Measurements from ENCODE around the gene PCNX1. TPM values are rescaled to one million over a fixed set of nuclear protein-coding genes. Genes with fewer than 3 reads are reported as not detected.
"Not testable (repeated sequence)": the region's sequence is repeated elsewhere in the genome, so short reads cannot be mapped to it uniquely, and the experiment has no call there.

PCNX1 gene
- polyA plus RNA-seq, 3 donors: 7.3 to 26.7 (median 8.1) TPM

- peak overlapping the region; percentile 42 for H3K4me2 ChIP-seq (replicated peaks; ENCODE audit: extremely low read depth, low read length, poor library complexity, severe bottlenecking)
- TF ChIP-seq, protein P1, sequence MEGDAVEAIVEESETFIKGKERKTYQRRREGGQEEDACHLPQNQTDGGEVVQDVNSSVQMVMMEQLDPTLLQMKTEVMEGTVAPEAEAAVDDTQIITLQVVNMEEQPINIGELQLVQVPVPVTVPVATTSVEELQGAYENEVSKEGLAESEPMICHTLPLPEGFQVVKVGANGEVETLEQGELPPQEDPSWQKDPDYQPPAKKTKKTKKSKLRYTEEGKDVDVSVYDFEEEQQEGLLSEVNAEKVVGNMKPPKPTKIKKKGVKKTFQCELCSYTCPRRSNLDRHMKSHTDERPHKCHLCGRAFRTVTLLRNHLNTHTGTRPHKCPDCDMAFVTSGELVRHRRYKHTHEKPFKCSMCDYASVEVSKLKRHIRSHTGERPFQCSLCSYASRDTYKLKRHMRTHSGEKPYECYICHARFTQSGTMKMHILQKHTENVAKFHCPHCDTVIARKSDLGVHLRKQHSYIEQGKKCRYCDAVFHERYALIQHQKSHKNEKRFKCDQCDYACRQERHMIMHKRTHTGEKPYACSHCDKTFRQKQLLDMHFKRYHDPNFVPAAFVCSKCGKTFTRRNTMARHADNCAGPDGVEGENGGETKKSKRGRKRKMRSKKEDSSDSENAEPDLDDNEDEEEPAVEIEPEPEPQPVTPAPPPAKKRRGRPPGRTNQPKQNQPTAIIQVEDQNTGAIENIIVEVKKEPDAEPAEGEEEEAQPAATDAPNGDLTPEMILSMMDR (IDR thresholded peaks at IDR 0.05): no peak
- no peaks in the 10 kb centered on the region for H3K9me3 ChIP-seq (replicated peaks in 1 of 2; ENCODE audit: control insufficient read depth in 1 of 2, insufficient read depth in 1 of 2, low read length in 2 of 2)
- Mint-ChIP-seq H3K4me3 (peak overlapping the region in 1 of 2 donors; percentile 69), H3K27ac (peak overlapping the region; percentile 79 to 92 (median 89)), H3K9me3 (peaks cover 0 to 4% (median 1%) of the 10 kb centered on the region in 7 donors), H3K36me3 (no peaks in the 10 kb centered on the region), H3K4me1 (peaks cover 67% of the 10 kb centered on the region), H3K27me3 (ENCODE audit: low read depth in 3 of 3) (peaks cover 0 to 4% (median under 1%) of the 10 kb centered on the region in 3 donors)
- peak overlapping the region; percentile 23 for H3K9ac ChIP-seq (ENCODE audit: insufficient read depth, low read length, poor library complexity, severe bottlenecking)
- no peaks in the 10 kb centered on the region for H3K27me3 ChIP-seq (ENCODE audit: control insufficient read depth in 2 of 2, insufficient read depth in 2 of 2, low read length in 2 of 2)
- peak overlapping the region; percentile 21 for H2AFZ ChIP-seq (ENCODE audit: insufficient read depth, low read depth, low read length, poor library complexity, severe bottlenecking)
- WGBS (ENCODE audit: insufficient coverage): no CpG with 5 or more reads among the region's 9 CpGs
- peak overlapping the region; percentile 15 to 79 for H3K27ac ChIP-seq (ENCODE audit: low read depth in 1 of 2, low read length in 2 of 2)
- intact Hi-C loops (cut with micrococcal nuclease): loop anchor here (10.0 kb wide), 2 partner anchors 181 to 271 kb away; partner anchors contain the start of gene SIPA1L1 (in 1 of the 2)
- no peaks in the 10 kb centered on the region for H3K79me2 ChIP-seq (ENCODE audit: insufficient read depth, low read length)
- peaks cover 66 to 77% of the 10 kb centered on the region in 2 donors for H3K4me1 ChIP-seq (ENCODE audit: control insufficient read depth in 1 of 2, insufficient read depth in 2 of 2, low read length in 2 of 2)
- H3K4me3 ChIP-seq (replicated peaks in 1 of 3; ENCODE audit: low read depth in 2 of 3, low read length in 3 of 3): peak overlapping the region in 1 of 3 experiments; percentile 20
- H4K20me1 ChIP-seq (ENCODE audit: insufficient read depth, low read length): no peaks in the 10 kb centered on the region
- no peaks in the 10 kb centered on the region for H3K36me3 ChIP-seq (replicated peaks in 1 of 2; ENCODE audit: control insufficient read depth in 1 of 2, insufficient read depth in 2 of 2, low read length in 2 of 2)
- DNase-seq: peak in 2 of 3 donors; percentile 34
These were observed 236.4 kb downstream of the PCNX1 start for GRCh38 chr14:71143381-71144290.

DNA sequence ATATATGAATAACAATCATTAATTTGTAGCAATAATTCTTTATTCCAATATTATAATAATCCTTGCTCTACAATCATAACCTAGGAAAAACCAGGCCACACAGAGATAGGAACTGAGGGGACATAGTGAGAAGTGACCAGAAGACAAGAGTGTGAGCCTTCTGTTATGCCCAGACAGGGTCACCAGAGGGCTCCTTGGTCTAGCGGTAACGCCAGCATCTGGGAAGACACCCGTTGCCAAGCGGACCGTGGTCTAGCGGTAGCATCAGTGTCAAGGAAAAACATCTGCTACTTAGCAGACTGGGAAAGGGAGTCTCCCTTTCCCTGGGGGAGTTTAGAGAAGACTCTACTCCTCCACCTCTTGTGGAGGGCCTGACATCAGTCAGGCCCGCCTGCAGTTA is 240.1 kb downstream of the PCNX1 start:
- H3K9me3 Mint-ChIP-seq: peaks cover 21 to 33% (median 29%) of the 10 kb centered on the region in 7 donors
- H3K27ac Mint-ChIP-seq; H3K27me3 Mint-ChIP-seq (ENCODE audit: low read depth in 3 of 3); H4K20me1 ChIP-seq (ENCODE audit: insufficient read depth, low read length); H3K9ac ChIP-seq (ENCODE audit: insufficient read depth, low read length, poor library complexity, severe bottlenecking); H3K36me3 Mint-ChIP-seq; H3K79me2 ChIP-seq (ENCODE audit: insufficient read depth, low read length); H3K4me3 Mint-ChIP-seq; DNase-seq; H2AFZ ChIP-seq (ENCODE audit: insufficient read depth, low read depth, low read length, poor library complexity, severe bottlenecking); H3K4me3 ChIP-seq (replicated peaks in 1 of 3; ENCODE audit: low read depth in 2 of 3, low read length in 3 of 3); H3K36me3 ChIP-seq (replicated peaks in 1 of 2; ENCODE audit: control insufficient read depth in 1 of 2, insufficient read depth in 2 of 2, low read length in 2 of 2); H3K27me3 ChIP-seq (ENCODE audit: control insufficient read depth in 2 of 2, insufficient read depth in 2 of 2, low read length in 2 of 2); H3K4me2 ChIP-seq (replicated peaks; ENCODE audit: extremely low read depth, low read length, poor library complexity, severe bottlenecking); H3K27ac ChIP-seq (ENCODE audit: low read depth in 1 of 2, low read length in 2 of 2): not testable (repeated sequence)
- intact Hi-C loops (cut with micrococcal nuclease): loop anchor here (10.0 kb wide), 2 partner anchors 177 to 267 kb away; partner anchors contain the start of gene SIPA1L1 (in 1 of the 2)
- peaks cover 27 to 30% of the 10 kb centered on the region in 2 donors for H3K9me3 ChIP-seq (replicated peaks in 1 of 2; ENCODE audit: control insufficient read depth in 1 of 2, insufficient read depth in 1 of 2, low read length in 2 of 2)
- peaks cover 44% of the 10 kb centered on the region for H3K4me1 Mint-ChIP-seq
- H3K4me1 ChIP-seq (ENCODE audit: control insufficient read depth in 1 of 2, insufficient read depth in 2 of 2, low read length in 2 of 2): peaks cover 39 to 41% of the 10 kb centered on the region in 2 donors
- no CpG with 5 or more reads among the region's 7 CpGs for WGBS (ENCODE audit: insufficient coverage)

Measured in CD14-positive monocyte (primary cell).